ENCODE results near the gene AKAP6. TPM values are rescaled to one million over a fixed set of nuclear protein-coding genes. Genes with fewer than 3 reads are reported as not detected.

AKAP6 gene
- total RNA-seq, 1 experiment from 2014 or later: 2.3 TPM

DNA sequence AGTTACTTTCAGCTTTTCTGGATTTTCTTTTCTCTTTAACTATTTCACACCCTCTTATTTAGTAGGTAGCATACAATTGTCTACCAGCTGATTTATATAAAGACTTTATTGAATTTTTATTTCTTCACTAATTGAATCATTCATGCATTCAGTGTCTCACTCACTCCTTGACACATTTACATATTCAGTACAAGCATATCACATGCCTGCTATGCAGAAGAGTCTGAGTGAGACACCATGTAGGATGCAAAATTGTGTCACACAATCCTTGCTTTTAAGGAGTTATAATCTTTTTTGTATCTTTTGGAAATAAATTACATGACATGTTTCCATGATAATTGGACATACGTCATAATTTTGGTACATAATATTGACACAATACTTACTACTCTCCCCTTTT is 83.0 kb downstream of the AKAP6 start:
- Histone ChIP-seq H3K27me3 (ENCODE audit: low read length) (no peaks in the 10 kb centered on the region), H2AFZ (ENCODE audit: low read length) (no peak overlapping the region), H3K4me3 (ENCODE audit: low read length) (no peak overlapping the region), H3K9me3 (ENCODE audit: low read length) (no peaks in the 10 kb centered on the region), H4K20me1 (ENCODE audit: insufficient read depth, low read depth, low read length) (no peaks in the 10 kb centered on the region), H3K9me2 (replicated peaks; ENCODE audit: insufficient read depth, low read length) (no peaks in the 10 kb centered on the region), H3K4me2 (ENCODE audit: low read depth, low read length, poor library complexity, severe bottlenecking) (no peak overlapping the region), H3K79me2 (ENCODE audit: low read length) (no peaks in the 10 kb centered on the region), H3K36me3 (ENCODE audit: insufficient read depth, low read length) (no peaks in the 10 kb centered on the region), H3K9ac (ENCODE audit: low read length) (no peak overlapping the region), H3K4me1 (ENCODE audit: low read length) (peaks cover 6% of the 10 kb centered on the region), H3K27ac (ENCODE audit: low read length) (no peak overlapping the region)
- DNase-seq: no peak

DNA sequence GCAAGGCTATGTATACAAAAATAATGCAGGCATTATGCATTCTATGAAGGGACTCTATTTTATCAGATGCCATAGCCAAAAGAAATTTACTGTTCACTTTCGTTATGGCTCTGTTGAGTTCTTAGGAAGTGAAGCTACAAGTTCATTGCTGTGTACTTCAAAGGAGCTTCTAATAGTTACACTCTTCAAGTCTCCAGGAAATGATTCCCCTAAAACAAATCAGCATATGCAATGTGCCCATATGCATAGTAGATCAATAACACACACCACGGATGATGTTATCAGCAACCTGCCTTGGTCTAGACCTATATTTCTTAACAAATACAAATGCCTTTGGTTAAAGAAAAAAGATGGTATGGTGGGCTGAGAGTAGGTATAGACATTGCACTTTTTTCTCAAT is 83.4 kb downstream of the AKAP6 start:
- Histone ChIP-seq H4K20me1 (ENCODE audit: insufficient read depth, low read depth, low read length) (no peaks in the 10 kb centered on the region), H3K9me2 (replicated peaks; ENCODE audit: insufficient read depth, low read length) (no peaks in the 10 kb centered on the region), H3K4me1 (ENCODE audit: low read length) (peaks cover 6% of the 10 kb centered on the region), H3K27me3 (ENCODE audit: low read length) (no peaks in the 10 kb centered on the region), H3K9me3 (ENCODE audit: low read length) (no peaks in the 10 kb centered on the region), H3K27ac (ENCODE audit: low read length) (no peak overlapping the region), H3K79me2 (ENCODE audit: low read length) (no peaks in the 10 kb centered on the region), H3K36me3 (ENCODE audit: insufficient read depth, low read length) (no peaks in the 10 kb centered on the region), H3K9ac (ENCODE audit: low read length) (no peak overlapping the region), H3K4me2 (ENCODE audit: low read depth, low read length, poor library complexity, severe bottlenecking) (no peak overlapping the region), H3K4me3 (ENCODE audit: low read length) (no peak overlapping the region), H2AFZ (ENCODE audit: low read length) (no peak overlapping the region)
- no peak for DNase-seq

DNA sequence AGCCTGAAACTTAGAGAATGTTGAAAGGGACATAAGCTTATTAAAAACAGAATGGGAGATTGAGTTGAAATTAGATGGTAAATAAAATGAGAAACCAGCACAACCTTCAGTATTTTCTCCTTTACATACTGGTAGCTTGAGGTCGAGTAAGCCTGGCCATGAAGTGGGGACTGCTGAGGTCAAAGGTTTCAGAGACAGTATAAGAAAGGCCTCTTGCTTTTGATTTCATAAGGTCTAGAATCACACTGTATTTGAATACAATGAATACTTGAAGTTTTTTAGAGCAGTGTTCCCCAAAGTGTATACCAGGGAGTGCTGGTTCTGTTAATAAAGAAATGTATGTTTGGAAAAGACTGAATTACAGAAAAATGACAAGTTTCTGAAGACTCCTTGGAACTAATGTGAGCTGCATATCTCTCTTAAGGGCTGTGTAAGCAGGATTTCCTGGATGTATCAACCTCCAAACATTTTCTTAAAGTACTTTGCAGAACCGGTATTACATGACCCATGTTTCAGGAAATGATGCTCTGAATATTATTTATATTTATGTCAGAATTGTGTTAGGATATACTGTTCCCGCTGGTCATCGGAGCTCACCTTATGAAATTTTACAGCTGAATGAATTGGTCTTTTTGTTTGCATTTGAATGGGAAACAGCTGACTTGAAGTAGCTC is 85.0 kb downstream of the AKAP6 start:
- Histone ChIP-seq H3K27me3 (ENCODE audit: low read length) (no peaks in the 10 kb centered on the region), H3K27ac (ENCODE audit: low read length) (no peak overlapping the region), H3K9me3 (ENCODE audit: low read length) (no peaks in the 10 kb centered on the region), H3K79me2 (ENCODE audit: low read length) (no peaks in the 10 kb centered on the region), H3K4me2 (ENCODE audit: low read depth, low read length, poor library complexity, severe bottlenecking) (no peak overlapping the region), H3K36me3 (ENCODE audit: insufficient read depth, low read length) (no peaks in the 10 kb centered on the region), H2AFZ (ENCODE audit: low read length) (no peak overlapping the region), H4K20me1 (ENCODE audit: insufficient read depth, low read depth, low read length) (no peaks in the 10 kb centered on the region), H3K9me2 (replicated peaks; ENCODE audit: insufficient read depth, low read length) (no peaks in the 10 kb centered on the region), H3K4me1 (ENCODE audit: low read length) (peaks cover 6% of the 10 kb centered on the region), H3K9ac (ENCODE audit: low read length) (no peak overlapping the region), H3K4me3 (ENCODE audit: low read length) (no peak overlapping the region)
- DNase-seq: no peak

DNA sequence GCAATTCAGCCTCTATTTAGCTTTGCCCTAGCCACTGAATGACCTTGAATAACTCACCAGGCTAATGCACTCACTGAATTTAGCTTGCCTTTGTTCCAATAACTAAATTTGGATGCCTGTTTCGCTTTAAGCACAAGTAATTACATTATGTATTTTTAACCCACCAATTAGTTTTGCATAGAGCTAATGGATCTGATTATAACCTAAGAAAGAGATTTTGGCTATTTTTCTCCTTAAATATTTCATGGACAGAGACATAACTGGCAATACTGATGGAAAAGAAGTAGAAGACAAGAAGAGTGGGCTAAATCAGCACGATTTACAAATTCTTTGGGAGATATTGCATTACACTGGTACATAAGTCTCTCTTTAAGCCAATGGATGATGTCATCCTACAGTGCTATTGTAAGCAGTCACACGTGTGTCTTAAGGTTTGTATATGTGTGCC is 85.7 kb downstream of the AKAP6 start:
- no peak for DNase-seq
- no peak overlapping the region for H3K9ac ChIP-seq (ENCODE audit: low read length)
- no peak overlapping the region for H3K4me2 ChIP-seq (ENCODE audit: low read depth, low read length, poor library complexity, severe bottlenecking)
- no peak overlapping the region for H2AFZ ChIP-seq (ENCODE audit: low read length)
- H3K36me3 ChIP-seq (ENCODE audit: insufficient read depth, low read length): no peaks in the 10 kb centered on the region
- no peak overlapping the region for H3K27ac ChIP-seq (ENCODE audit: low read length)
- no peaks in the 10 kb centered on the region for H3K9me2 ChIP-seq (replicated peaks; ENCODE audit: insufficient read depth, low read length)
- peaks cover 6% of the 10 kb centered on the region for H3K4me1 ChIP-seq (ENCODE audit: low read length)
- no peaks in the 10 kb centered on the region for H4K20me1 ChIP-seq (ENCODE audit: insufficient read depth, low read depth, low read length)
- H3K27me3 ChIP-seq (ENCODE audit: low read length): no peaks in the 10 kb centered on the region
- no peaks in the 10 kb centered on the region for H3K79me2 ChIP-seq (ENCODE audit: low read length)
- H3K4me3 ChIP-seq (ENCODE audit: low read length): no peak overlapping the region
- no peaks in the 10 kb centered on the region for H3K9me3 ChIP-seq (ENCODE audit: low read length)

DNA sequence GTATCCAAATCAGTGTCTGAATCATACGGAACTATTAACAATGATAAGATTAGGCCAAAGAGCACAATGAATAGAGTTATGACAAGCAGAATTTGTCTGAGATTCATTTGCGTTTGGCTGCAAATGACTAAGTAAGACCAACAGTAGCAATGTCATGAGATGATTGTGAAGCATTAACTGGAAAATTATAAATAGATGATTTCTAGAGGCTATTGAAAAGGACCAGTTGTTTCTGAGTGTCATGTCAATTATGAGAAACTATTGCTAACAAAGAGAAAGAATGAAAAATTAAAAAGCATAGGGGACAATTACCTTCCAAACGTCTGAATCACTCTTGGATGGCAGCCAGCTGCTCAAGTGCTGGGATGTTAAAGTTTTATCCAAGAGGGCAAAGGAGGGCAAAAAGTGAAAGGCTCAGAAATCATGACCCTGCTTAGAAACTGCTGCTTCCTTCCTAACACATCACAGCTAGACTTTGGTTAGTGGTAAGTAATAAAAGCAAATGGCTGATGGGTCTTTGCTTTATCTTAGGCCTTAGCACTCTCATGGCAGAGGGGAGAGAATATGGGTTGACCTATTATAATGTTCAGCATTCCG is 89.0 kb downstream of the AKAP6 start:
- Histone ChIP-seq H4K20me1 (ENCODE audit: insufficient read depth, low read depth, low read length) (no peaks in the 10 kb centered on the region), H3K27ac (ENCODE audit: low read length) (no peak overlapping the region), H3K27me3 (ENCODE audit: low read length) (no peaks in the 10 kb centered on the region), H3K4me2 (ENCODE audit: low read depth, low read length, poor library complexity, severe bottlenecking) (no peak overlapping the region), H3K9me2 (replicated peaks; ENCODE audit: insufficient read depth, low read length) (no peaks in the 10 kb centered on the region), H3K4me3 (ENCODE audit: low read length) (no peak overlapping the region), H3K79me2 (ENCODE audit: low read length) (no peaks in the 10 kb centered on the region), H3K36me3 (ENCODE audit: insufficient read depth, low read length) (no peaks in the 10 kb centered on the region), H3K4me1 (ENCODE audit: low read length) (peaks cover 6% of the 10 kb centered on the region), H3K9ac (ENCODE audit: low read length) (no peak overlapping the region), H3K9me3 (ENCODE audit: low read length) (no peaks in the 10 kb centered on the region), H2AFZ (ENCODE audit: low read length) (no peak overlapping the region)
- no peak for DNase-seq

DNA sequence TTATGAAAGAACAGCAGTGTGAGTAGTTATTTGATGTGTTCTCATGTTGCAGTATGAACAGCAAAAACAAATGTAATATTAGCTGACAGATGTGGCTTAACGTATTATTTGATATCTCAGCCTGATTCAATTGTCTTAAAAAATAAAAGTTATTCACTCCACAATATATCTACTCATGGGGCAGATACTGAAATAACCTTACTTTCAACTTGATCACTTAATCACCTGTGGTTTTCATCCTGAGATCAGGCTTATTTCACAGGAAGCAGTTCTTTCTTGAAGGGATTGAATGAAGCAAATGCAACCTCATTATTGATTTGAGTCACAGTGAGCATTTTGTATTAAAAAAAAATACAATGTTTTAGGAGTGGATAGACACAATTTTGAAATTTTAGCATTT is 90.3 kb downstream of the AKAP6 start:
- Histone ChIP-seq H3K27me3 (ENCODE audit: low read length) (no peaks in the 10 kb centered on the region), H3K9me2 (replicated peaks; ENCODE audit: insufficient read depth, low read length) (no peaks in the 10 kb centered on the region), H3K4me1 (ENCODE audit: low read length) (peaks cover 6% of the 10 kb centered on the region), H3K79me2 (ENCODE audit: low read length) (no peaks in the 10 kb centered on the region), H3K9ac (ENCODE audit: low read length) (no peak overlapping the region), H3K36me3 (ENCODE audit: insufficient read depth, low read length) (no peaks in the 10 kb centered on the region), H3K4me2 (ENCODE audit: low read depth, low read length, poor library complexity, severe bottlenecking) (no peak overlapping the region), H2AFZ (ENCODE audit: low read length) (no peak overlapping the region), H3K4me3 (ENCODE audit: low read length) (no peak overlapping the region), H3K27ac (ENCODE audit: low read length) (no peak overlapping the region), H3K9me3 (ENCODE audit: low read length) (no peaks in the 10 kb centered on the region), H4K20me1 (ENCODE audit: insufficient read depth, low read depth, low read length) (no peaks in the 10 kb centered on the region)
- DNase-seq: no peak

DNA sequence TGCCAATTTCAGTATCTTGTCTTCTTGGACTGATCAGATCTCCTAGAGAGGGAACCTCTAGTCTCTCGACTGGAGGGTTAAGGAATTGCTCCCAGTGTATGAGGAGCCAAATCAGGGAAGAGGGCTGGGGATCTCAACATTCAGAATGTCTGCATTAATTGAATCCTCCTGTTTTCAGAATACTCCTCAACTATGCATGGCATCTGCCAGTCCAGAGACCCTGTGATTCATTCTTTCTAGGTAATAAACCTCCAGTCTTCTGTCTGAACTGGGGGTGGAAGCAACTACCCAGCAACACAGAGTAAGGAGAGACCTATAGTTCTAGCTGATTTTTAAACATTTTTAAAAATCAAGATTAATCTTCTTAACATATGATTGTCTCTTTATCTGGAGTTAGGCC is 92.7 kb downstream of the AKAP6 start:
- no peak for DNase-seq
- Histone ChIP-seq H3K9me2 (replicated peaks; ENCODE audit: insufficient read depth, low read length) (no peaks in the 10 kb centered on the region), H3K4me2 (ENCODE audit: low read depth, low read length, poor library complexity, severe bottlenecking) (no peak overlapping the region), H4K20me1 (ENCODE audit: insufficient read depth, low read depth, low read length) (no peaks in the 10 kb centered on the region), H3K27ac (ENCODE audit: low read length) (no peak overlapping the region), H3K9me3 (ENCODE audit: low read length) (no peaks in the 10 kb centered on the region), H3K79me2 (ENCODE audit: low read length) (no peaks in the 10 kb centered on the region), H3K27me3 (ENCODE audit: low read length) (no peaks in the 10 kb centered on the region), H2AFZ (ENCODE audit: low read length) (no peak overlapping the region), H3K4me1 (ENCODE audit: low read length) (no peaks in the 10 kb centered on the region), H3K36me3 (ENCODE audit: insufficient read depth, low read length) (no peaks in the 10 kb centered on the region), H3K4me3 (ENCODE audit: low read length) (no peak overlapping the region), H3K9ac (ENCODE audit: low read length) (no peak overlapping the region)

DNA sequence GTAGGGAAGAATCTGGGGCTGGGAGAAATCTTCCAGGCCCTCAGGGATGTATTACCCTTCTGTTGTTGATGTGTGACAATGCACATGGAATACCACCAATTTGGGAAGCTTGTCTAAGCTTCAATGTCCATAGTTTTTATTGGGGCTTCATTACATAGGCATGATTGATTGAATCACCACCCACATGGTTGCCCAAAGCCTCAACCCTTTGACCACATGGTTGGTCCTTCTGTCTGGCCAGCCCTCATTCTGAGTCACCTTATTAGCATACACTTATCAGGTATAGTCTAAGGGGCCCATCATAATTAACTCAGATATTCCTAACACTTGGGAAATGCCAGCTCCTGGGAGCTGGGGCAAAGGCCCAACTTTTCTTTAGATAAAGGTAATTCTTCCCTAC is 93.3 kb downstream of the AKAP6 start:
- H3K9me3 ChIP-seq (ENCODE audit: low read length): no peaks in the 10 kb centered on the region
- H3K9me2 ChIP-seq (replicated peaks; ENCODE audit: insufficient read depth, low read length): no peaks in the 10 kb centered on the region
- H4K20me1 ChIP-seq (ENCODE audit: insufficient read depth, low read depth, low read length): no peaks in the 10 kb centered on the region
- H3K4me1 ChIP-seq (ENCODE audit: low read length): no peaks in the 10 kb centered on the region
- no peak overlapping the region for H2AFZ ChIP-seq (ENCODE audit: low read length)
- H3K27me3 ChIP-seq (ENCODE audit: low read length): no peaks in the 10 kb centered on the region
- H3K4me3 ChIP-seq (ENCODE audit: low read length): no peak overlapping the region
- H3K4me2 ChIP-seq (ENCODE audit: low read depth, low read length, poor library complexity, severe bottlenecking): no peak overlapping the region
- H3K27ac ChIP-seq (ENCODE audit: low read length): no peak overlapping the region
- H3K36me3 ChIP-seq (ENCODE audit: insufficient read depth, low read length): no peaks in the 10 kb centered on the region
- no peak overlapping the region for H3K9ac ChIP-seq (ENCODE audit: low read length)
- H3K79me2 ChIP-seq (ENCODE audit: low read length): no peaks in the 10 kb centered on the region
- DNase-seq: no peak

Data from Karpas-422 (cell line).